Upper lobe of left lung (tissue), 6 donors: ENCODE measurements around the gene DRC1. TPM values are rescaled to one million over a fixed set of nuclear protein-coding genes. Genes with fewer than 3 reads are reported as not detected.

Experiments used
- ATAC-seq, 2 donors: fragments of 200-7000 bp; cut with Tn5 transposase; one replicate each; pipeline ENCODE4 v1.9.1; 2022; ENCODE audit warnings: mild to moderate bottlenecking in 2 of 2, moderate library complexity in 2 of 2; ENCODE audit not compliant: low FRiP score in 2 of 2
- DNase-seq, 2 donors: peaks; one replicate each; pipeline ENCODE4 v3.0.0-alpha.2; 2019 to 2020
- H3K27ac ChIP-seq, 4 donors: fragments of 200-600 bp; sonication (generic); one replicate each; pipeline ENCODE4 v1.5.1; 2016 to 2019
- H3K27me3 ChIP-seq, 4 donors: fragments of 200-600 bp; sonication (generic); one replicate each; pipeline ENCODE4 v1.5.1; 2017 to 2019
- H3K36me3 ChIP-seq, 4 donors: fragments of 200-600 bp; sonication (generic); one replicate each; pipeline ENCODE4 v1.5.1; 2016 to 2019
- H3K4me1 ChIP-seq, 4 donors: fragments of 200-600 bp; sonication (generic); one replicate each; pipeline ENCODE4 v1.5.1; 2018 to 2019
- H3K4me3 ChIP-seq, 4 donors: fragments of 200-600 bp; sonication (generic); one replicate each; pipeline ENCODE4 v1.5.1; 2017 to 2019; ENCODE audit warnings: mild to moderate bottlenecking in 2 of 4, moderate library complexity in 1 of 4
- H3K9me3 ChIP-seq, 4 donors: fragments of 200-600 bp; sonication (generic); one replicate each; pipeline ENCODE4 v1.5.1; 2018 to 2019
- EP300 ChIP-seq, 4 donors: sonication (generic); formaldehyde crosslinking; IDR thresholded peaks; one replicate each; pipeline ENCODE4 v1.5.1; 2017; ENCODE audit warnings: antibody characterized with exemption in 4 of 4, control low read depth in 2 of 4
- POLR2A ChIP-seq, 4 donors: fragments of 450-650 bp; IDR thresholded peaks; one replicate each; pipeline ENCODE4 v1.5.1; 2016 to 2017; ENCODE audit warnings: antibody characterized with exemption in 4 of 4, mild to moderate bottlenecking in 2 of 4
- POLR2AphosphoS5 ChIP-seq, 2 donors: sonication (generic); formaldehyde crosslinking; IDR thresholded peaks; one replicate each; pipeline ENCODE4 v1.5.1; 2017; ENCODE audit warnings: antibody characterized with exemption in 2 of 2
- WGBS, 2 donors: methylation state at CpG; one replicate each; pipeline ENCODE4 v1.1.5; 2017 to 2018; 5-methylcytosine and 5-hydroxymethylcytosine counted together
- total RNA-seq, 6 donors: library from RNA; depleted of rRNA in 4 of 6; stranded (reverse); fragments of >200 nt in 4 of 6; gene quantifications; one replicate each; pipeline versions ENCODE4 v1.1.0 to v1.2.1, GENCODE V29; 2016 to 2021
- TF ChIP-seq, protein P1 (sequence below), 6 experiments: fragments of 450-650 bp in 4 of 6; fragments of 200-600 bp in 2 of 6; sonication (generic) in 2 of 6; IDR thresholded peaks; one replicate each; pipeline ENCODE4 v1.5.1; 2016 to 2019; ENCODE audit warnings: antibody characterized with exemption in 6 of 6
- donor health status: DM: no; HTN: no; CAD: no; lungs with moderate emphysema.
- donor health status: DM: no; HTN: yes; CAD: no; lungs with severe emphysema.

DRC1 gene
- total RNA-seq, 6 donors from 2014 or later = 0.17 to 27.4 (median 4.7) TPM

DNA sequence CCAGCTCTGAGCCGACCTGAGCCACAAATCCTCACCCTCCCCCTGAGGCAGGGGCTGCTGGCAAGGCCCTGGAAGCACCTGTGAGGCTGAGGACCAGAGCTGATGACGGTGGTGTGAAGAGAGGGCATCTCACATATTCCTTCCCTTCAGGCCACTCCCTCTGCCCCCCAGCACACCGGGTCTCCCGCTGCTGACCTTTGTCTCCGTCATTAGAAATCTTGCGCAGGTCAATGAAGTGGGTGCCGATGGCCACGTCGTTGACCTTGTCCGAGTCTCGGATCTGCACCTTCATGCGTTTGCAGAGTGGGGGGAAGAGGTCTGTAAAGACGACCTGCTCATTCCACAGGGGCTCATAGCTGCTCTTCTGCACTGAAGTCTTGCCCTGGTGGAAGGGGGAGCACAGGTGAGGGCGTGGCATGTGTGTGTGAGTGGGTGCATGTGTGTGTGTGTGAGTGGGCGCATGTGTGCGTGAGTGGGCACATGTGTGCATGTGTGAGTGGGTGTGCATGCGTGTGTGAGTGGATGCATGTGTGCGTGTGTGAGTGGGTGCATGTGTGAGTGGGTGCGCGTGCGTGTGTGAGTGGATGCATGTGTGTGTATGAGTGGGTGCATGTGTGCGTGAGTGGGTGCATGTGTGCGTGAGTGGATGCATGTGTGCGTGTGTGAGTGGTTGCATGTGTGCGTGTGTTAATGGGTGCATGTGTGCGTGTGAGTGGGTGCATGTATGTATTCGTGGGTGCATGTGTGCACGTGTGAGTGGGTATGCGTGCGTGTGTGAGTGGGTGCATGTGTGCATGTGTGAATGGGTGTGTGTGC, 80.7 kb downstream of the DRC1 start:
- no peaks in the 10 kb centered on the region for H3K27me3 ChIP-seq
- H3K4me1 ChIP-seq = no peaks in the 10 kb centered on the region
- no peak overlapping the region for H3K4me3 ChIP-seq
- no peak for TF ChIP-seq POLR2A (IDR thresholded peaks at IDR 0.05)
- TF ChIP-seq EP300 (IDR thresholded peaks at IDR 0.05) = no peak
- TF ChIP-seq, protein P1, sequence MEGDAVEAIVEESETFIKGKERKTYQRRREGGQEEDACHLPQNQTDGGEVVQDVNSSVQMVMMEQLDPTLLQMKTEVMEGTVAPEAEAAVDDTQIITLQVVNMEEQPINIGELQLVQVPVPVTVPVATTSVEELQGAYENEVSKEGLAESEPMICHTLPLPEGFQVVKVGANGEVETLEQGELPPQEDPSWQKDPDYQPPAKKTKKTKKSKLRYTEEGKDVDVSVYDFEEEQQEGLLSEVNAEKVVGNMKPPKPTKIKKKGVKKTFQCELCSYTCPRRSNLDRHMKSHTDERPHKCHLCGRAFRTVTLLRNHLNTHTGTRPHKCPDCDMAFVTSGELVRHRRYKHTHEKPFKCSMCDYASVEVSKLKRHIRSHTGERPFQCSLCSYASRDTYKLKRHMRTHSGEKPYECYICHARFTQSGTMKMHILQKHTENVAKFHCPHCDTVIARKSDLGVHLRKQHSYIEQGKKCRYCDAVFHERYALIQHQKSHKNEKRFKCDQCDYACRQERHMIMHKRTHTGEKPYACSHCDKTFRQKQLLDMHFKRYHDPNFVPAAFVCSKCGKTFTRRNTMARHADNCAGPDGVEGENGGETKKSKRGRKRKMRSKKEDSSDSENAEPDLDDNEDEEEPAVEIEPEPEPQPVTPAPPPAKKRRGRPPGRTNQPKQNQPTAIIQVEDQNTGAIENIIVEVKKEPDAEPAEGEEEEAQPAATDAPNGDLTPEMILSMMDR (IDR thresholded peaks at IDR 0.05) = no peak
- TF ChIP-seq POLR2AphosphoS5 (IDR thresholded peaks at IDR 0.05) = no peak
- WGBS, 2 donors = 85 to 89% methylated on average over 30 of the region's 30 CpGs
- DNase-seq = no peak
- H3K27ac ChIP-seq = no peak overlapping the region
- no peaks in the 10 kb centered on the region for H3K9me3 ChIP-seq
- H3K36me3 ChIP-seq = no peaks in the 10 kb centered on the region
- no peak for ATAC-seq

- H3K4me1 ChIP-seq = no peaks in the 10 kb centered on the region
- TF ChIP-seq, protein P1 (IDR thresholded peaks at IDR 0.05) = no peak
- TF ChIP-seq POLR2A (IDR thresholded peaks at IDR 0.05) = no peak
- TF ChIP-seq POLR2AphosphoS5 (IDR thresholded peaks at IDR 0.05) = no peak
- TF ChIP-seq EP300 (IDR thresholded peaks at IDR 0.05) = no peak
- H3K27ac ChIP-seq = no peak overlapping the region
- WGBS, 2 donors = 94 to 98% methylated on average over 11 of the region's 11 CpGs
- no peaks in the 10 kb centered on the region for H3K9me3 ChIP-seq
- ATAC-seq (no peak), DNase-seq (no peak)
- no peak overlapping the region for H3K4me3 ChIP-seq
- no peaks in the 10 kb centered on the region for H3K27me3 ChIP-seq
- no peaks in the 10 kb centered on the region for H3K36me3 ChIP-seq
These were observed 81.3 kb downstream of the DRC1 start for GRCh38 chr2:26483027-26483326.

- 82 to 83% methylated on average over 11 of the region's 11 CpGs for WGBS, 2 donors
- ATAC-seq = no peak
These were observed 81.8 kb downstream of the DRC1 start for GRCh38 chr2:26483516-26483915.

GRCh38 chr2:26483957-26484565, 82.3 kb downstream of the DRC1 start:
- 72 to 76% methylated on average over 9 to 12 of the region's 13 CpGs for WGBS, 2 donors
- DNase-seq (no peak), ATAC-seq (no peak)
- no peaks in the 10 kb centered on the region for H3K36me3 ChIP-seq
- H3K27ac ChIP-seq = no peak overlapping the region
- H3K4me3 ChIP-seq = no peak overlapping the region
- H3K27me3 ChIP-seq = no peaks in the 10 kb centered on the region
- no peaks in the 10 kb centered on the region for H3K9me3 ChIP-seq
- H3K4me1 ChIP-seq = no peaks in the 10 kb centered on the region
- TF ChIP-seq EP300 (IDR thresholded peaks at IDR 0.05) (no peak), POLR2AphosphoS5 (IDR thresholded peaks at IDR 0.05) (no peak), POLR2A (IDR thresholded peaks at IDR 0.05) (no peak)
- TF ChIP-seq, protein P1 (IDR thresholded peaks at IDR 0.05) = no peak

More at GRCh38 chr2:26483516-26483915, 81.8 kb downstream of the DRC1 start:
- H3K36me3 ChIP-seq = no peaks in the 10 kb centered on the region
- no peaks in the 10 kb centered on the region for H3K9me3 ChIP-seq
- DNase-seq = no peak
- H3K4me3 ChIP-seq = no peak overlapping the region
- no peaks in the 10 kb centered on the region for H3K27me3 ChIP-seq
- no peak for TF ChIP-seq POLR2A (IDR thresholded peaks at IDR 0.05)
- no peak for TF ChIP-seq EP300 (IDR thresholded peaks at IDR 0.05)
- TF ChIP-seq, protein P1 (IDR thresholded peaks at IDR 0.05) = no peak
- no peak for TF ChIP-seq POLR2AphosphoS5 (IDR thresholded peaks at IDR 0.05)
- no peak overlapping the region for H3K27ac ChIP-seq
- no peaks in the 10 kb centered on the region for H3K4me1 ChIP-seq
